ENCODE results near the gene COL5A1.
"Not testable (repeated sequence)": the region's sequence is repeated elsewhere in the genome, so short reads cannot be mapped to it uniquely, and the experiment has no call there.

COL5A1 gene

GRCh38 chr9:134666831-134667230, 25.2 kb downstream of the COL5A1 start:
- Histone ChIP-seq H3K27ac (peak overlapping the region in 2 of 21 experiments; percentile 8), H3K4me3 (no peak overlapping the region)

GRCh38 chr9:134668977-134669376, 27.4 kb downstream of the COL5A1 start:
- H3K27ac ChIP-seq, H3K4me3 ChIP-seq: not testable (repeated sequence)

GRCh38 chr9:134669399-134669955, 27.9 kb downstream of the COL5A1 start:
- Histone ChIP-seq H3K27ac (peak overlapping the region in 1 of 21 experiments; percentile 39), H3K4me3 (no peak overlapping the region)

- H3K27ac ChIP-seq, result peak overlapping the region in 2 of 21 experiments; percentile 31 to 48
- H3K4me3 ChIP-seq, result no peak overlapping the region
These were observed 28.5 kb downstream of the COL5A1 start for GRCh38 chr9:134670042-134670525.

- peak overlapping the region in 2 of 21 experiments; percentile 5 to 48 for H3K27ac ChIP-seq
- no peak overlapping the region for H3K4me3 ChIP-seq
These were observed 29.3 kb downstream of the COL5A1 start for GRCh38 chr9:134670851-134671281.

- H3K27ac ChIP-seq, result peak overlapping the region in 3 of 21 experiments; percentile 5 to 48 (median 5)
- no peak overlapping the region for H3K4me3 ChIP-seq
These were observed 29.9 kb downstream of the COL5A1 start for GRCh38 chr9:134671341-134672113.

- Histone ChIP-seq H3K4me3 (no peak overlapping the region), H3K27ac (no peak overlapping the region)
These were observed 34.8 kb downstream of the COL5A1 start for GRCh38 chr9:134676361-134676760.

GRCh38 chr9:134676886-134677285, 35.3 kb downstream of the COL5A1 start:
- Histone ChIP-seq H3K4me3 (no peak overlapping the region), H3K27ac (no peak overlapping the region)

- H3K27ac ChIP-seq, result no peak overlapping the region
- H3K4me3 ChIP-seq, result no peak overlapping the region
These were observed 36.1 kb downstream of the COL5A1 start for GRCh38 chr9:134677743-134678142.

- no peak overlapping the region for H3K27ac ChIP-seq
- no peak overlapping the region for H3K4me3 ChIP-seq
These were observed 36.6 kb downstream of the COL5A1 start for GRCh38 chr9:134678206-134678605.

- no peak overlapping the region for H3K4me3 ChIP-seq
These were observed 37.3 kb downstream of the COL5A1 start for GRCh38 chr9:134678666-134679443.

GRCh38 chr9:134679616-134680392, 38.2 kb downstream of the COL5A1 start:
- H3K4me3 ChIP-seq, result no peak overlapping the region
- no peak overlapping the region for H3K27ac ChIP-seq

More at GRCh38 chr9:134678666-134679443, 37.3 kb downstream of the COL5A1 start:
- no peak overlapping the region for H3K27ac ChIP-seq

- peak overlapping the region in 3 of 21 experiments; percentile 16 to 53 (median 38) for H3K27ac ChIP-seq
- H3K4me3 ChIP-seq, result no peak overlapping the region
These were observed 38.9 kb downstream of the COL5A1 start for GRCh38 chr9:134680393-134681060.

GRCh38 chr9:134681061-134681661, 39.6 kb downstream of the COL5A1 start:
- peak overlapping the region in 3 of 21 experiments; percentile 16 to 53 (median 38) for H3K27ac ChIP-seq
- no peak overlapping the region for H3K4me3 ChIP-seq

- H3K27ac ChIP-seq, result peak overlapping the region in 4 of 21 experiments; percentile 25 to 38 (median 28)
- no peak overlapping the region for H3K4me3 ChIP-seq
These were observed 40.4 kb downstream of the COL5A1 start for GRCh38 chr9:134682026-134682425.

- peak overlapping the region in 1 of 21 experiments; percentile 25 for H3K27ac ChIP-seq
- H3K4me3 ChIP-seq, result no peak overlapping the region
These were observed 41.2 kb downstream of the COL5A1 start for GRCh38 chr9:134682651-134683364.

- no peak overlapping the region for H3K27ac ChIP-seq
- H3K4me3 ChIP-seq, result no peak overlapping the region
These were observed 42.2 kb downstream of the COL5A1 start for GRCh38 chr9:134683714-134684374.
